ENCODE measurements around the gene ZDHHC6.

- no peak for TF ChIP-seq CTCF (IDR thresholded peaks at IDR 0.05; ENCODE audit: insufficient read depth, low read length)
- TF ChIP-seq POLR2AphosphoS5 (IDR thresholded peaks at IDR 0.05; ENCODE audit: low read depth) = peak; percentile 83
- peak; percentile 78 for TF ChIP-seq REST (IDR thresholded peaks at IDR 0.05; ENCODE audit: insufficient replicate concordance, low read depth)
- no peak for TF ChIP-seq SPI1 (IDR thresholded peaks at IDR 0.05; ENCODE audit: borderline replicate concordance, low read depth)
These were observed at the start of gene ZDHHC6, which contains the start of gene VTI1A for GRCh38 chr10:112446855-112447619.

All from HL-60 (cell line).